Midbrain (tissue), 1 donor: ENCODE data around the gene C1orf210.

Experiments
- DNase-seq: peaks from one replicate; lab custom pipeline; 2025; lab: John Stamatoyannopoulos, UW

C1orf210 gene

DNA sequence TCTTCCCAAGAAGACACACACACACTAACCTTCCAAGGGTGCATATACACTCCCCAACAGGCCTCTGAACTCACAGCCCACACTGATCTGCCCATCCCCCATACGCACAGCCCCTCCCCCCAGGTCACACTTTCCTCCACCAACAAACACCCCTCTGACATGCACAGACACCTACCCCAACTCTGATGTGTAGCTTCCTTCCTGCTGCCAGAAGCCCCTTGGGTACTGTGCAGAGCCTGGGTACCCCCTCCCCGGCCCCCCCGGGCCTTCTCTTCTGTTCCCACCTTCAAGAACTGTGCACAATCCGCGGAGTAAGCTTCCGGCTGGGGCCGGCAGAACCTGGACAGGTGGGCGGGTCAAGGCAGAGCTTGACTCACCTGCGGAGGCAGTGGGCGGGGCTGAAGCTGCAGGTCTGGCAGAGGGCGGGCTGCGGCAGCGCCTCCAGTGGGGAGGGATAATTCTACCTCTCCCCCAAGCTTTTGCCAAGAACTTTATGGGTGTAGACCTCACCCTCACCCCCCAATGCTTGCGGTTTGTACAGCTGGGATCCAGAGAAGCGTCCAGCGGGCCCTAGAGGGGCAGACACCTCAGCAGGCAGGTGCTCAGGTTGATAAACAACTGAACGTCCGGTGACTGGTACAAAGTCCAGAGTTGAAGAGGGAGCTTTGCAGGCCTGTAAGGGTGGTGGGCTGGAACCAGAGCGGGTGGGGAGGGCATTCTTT, at the start of gene C1orf210:
TSS of gene C1orf210 (minus strand) at position 313 of the 722 bp plus-strand sequence. CDS start 2,311 bp downstream, outside the sequence.
- no peak for DNase-seq

DNA sequence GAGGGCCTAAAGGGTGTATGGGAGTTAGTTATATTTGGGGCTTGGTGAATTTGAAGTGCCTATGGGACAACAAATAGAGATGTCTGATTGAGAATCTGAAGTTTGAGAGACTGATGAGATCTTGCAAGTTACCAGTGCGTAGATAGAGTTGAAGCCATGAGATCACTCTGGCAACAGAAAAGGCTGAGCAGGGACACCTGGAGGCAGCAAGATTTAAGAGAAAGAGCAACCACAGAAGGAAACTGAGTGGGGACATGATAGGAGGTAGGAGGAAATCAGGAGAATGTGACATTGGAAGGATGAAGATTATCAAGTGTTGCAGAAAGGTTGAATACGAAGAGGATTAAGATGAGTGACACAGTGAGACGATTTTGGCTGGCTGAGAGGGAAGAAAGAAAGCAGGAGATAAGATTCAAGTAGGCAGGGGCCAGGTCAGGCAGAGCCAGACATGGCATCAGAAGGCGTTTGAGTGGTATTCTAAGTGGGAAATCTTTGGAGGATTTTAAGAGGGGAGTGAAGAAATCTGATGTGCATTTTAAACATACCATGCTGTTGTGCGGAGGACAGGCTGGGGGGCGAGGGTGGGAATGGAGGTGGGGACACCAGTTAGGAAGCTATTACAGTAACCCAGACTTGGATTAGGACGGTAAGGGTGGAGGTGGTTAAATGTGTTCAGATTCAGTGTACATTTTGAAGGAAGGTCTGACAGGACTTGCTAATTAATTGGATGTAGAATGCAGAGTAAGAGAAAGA, 49.2 kb upstream of the C1orf210 start:
- DNase-seq: no peak

DNA sequence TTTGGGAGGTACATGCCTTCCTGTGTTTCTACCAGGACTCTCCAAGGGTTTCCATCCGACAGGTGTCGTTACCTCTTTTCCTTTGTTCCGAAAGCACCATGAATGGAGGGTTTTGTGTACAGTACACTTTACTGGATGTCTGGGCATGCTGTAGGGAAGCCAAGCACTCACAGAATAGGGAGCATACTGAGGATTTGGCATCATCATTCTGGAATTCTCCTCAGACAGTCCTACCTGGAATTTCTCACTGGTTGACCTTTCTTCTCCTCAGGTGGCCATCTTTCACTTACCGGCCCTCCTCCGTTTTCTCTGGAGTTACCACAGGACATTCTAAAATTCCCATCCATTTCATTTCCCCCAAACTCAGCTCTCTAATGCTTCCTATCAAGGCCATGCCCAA, 46.3 kb upstream of the C1orf210 start:
- DNase-seq: no peak

DNA sequence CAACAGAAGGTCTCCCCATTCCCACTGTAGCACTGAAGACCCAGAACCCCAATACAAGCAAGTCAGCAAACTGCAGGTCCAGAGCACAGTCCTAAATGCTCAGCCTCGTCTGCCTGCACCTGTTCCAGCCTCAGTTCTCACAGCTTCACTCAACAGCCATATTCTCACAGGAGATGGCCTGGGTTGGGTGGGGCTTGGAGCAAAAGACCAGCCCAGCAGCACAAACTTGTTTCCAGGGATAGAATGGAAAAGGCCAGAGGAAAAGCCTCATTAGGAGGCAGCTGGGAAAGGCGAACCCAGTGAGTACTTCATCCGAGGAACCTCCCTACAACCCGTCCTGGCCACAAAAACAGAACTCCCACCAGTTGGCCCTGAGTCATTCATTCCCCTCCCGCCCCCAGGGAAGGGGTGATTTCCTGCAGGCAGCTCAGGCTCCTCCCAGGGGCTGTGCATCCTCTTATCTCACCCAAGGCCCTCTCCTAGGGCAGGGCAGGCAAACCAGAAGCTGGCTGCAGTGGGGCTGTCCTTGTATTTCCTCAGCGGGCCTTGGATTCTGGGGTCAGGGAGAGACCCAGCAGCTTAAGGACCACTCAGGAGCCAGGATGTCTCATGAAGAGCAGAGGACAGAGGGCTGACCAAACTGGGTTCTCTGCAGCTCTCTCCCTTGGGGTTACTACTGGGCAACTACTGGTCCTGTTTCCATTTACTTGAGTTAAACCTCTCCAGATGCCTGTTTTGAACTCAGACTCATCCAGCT, 44.8 kb upstream of the C1orf210 start:
- DNase-seq: no peak

DNA sequence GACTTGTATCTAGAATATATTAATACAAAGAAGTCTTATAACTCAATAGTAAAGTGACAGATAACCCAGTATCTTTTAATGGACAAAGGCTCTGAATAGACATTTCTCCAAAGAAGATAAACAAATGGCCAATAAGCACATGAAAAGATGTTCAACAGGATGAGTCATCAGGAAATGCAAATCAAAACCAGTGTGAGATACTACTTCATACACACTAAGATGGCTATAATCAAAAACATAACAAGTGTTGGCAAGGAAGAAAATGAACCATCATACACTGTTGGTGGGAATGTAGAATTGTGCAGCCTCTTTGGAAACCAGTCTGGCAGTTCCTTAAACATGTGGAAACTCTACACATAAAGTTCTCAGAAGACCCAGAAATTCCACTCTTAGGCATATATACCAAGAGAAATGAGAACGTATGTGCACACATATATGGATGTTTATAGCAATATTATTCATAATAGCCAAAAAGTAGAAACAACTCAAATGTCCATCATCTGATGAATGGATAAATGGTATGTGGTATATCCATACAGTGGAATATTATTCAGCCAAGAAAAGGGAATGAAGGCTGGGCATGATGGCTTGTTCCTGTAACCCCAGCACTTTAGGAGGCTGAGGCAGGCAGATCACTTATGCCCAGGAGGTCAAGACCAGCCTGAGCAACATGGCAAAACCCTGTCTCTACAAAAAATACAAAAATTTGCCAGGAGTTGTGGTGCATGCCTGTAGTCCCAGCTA, 42.3 kb upstream of the C1orf210 start:
- no peak for DNase-seq

DNA sequence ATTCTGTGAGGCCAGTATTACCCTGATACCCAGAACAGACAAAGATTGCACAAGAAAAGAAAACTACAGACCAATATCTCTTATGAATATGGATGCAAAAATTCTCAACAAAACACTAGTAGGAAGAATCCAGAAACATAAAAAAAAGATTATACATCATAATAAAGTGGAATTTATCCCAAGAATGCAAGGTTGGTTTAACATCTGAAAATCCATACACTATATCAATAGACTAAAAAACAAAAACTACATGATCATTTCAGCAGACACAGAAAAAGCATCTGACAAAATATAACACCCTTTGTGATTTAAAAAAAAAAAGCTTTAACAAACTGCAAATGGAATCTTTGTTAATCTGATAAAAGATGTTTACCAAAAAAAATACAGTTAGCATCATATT, 40.0 kb upstream of the C1orf210 start:
- DNase-seq: no peak

DNA sequence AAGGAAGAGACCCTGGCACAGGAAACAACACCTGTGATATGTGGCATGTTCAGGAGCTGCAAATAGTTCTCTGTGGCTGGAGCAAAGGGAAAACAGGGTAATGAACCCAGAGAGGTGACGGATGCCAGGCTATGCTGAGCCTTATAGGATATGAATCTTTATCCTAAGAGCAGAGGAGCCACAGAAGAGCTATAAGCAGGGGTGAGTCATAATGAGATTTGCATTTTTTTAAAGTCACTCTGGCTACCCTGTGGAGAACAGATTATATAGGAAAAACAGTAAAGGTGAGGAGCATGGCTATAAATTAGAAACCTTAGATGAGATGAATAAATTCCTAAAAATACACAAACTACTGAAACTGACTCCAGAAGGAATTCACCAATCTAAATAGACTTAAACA, 39.4 kb upstream of the C1orf210 start:
- no peak for DNase-seq

DNA sequence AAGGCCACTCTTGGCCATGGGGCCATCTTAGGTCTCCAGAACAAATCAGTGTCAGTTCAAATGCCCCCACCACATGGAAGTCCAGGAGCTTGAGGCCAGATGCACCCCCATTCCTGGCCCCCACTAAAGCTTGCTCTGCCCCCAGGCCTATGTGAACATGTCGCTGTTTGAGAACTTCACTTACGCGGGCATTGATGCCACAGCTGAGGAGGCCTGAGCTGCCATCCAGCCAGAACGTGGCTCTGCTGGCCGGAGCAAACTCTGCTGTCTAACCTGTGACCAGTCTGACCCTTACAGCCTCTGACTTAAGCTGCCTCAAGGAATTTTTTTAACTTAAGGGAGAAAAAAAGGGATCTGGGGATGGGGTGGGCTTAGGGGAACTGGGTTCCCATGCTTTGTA, 37.1 kb upstream of the C1orf210 start:
- DNase-seq: no peak

DNA sequence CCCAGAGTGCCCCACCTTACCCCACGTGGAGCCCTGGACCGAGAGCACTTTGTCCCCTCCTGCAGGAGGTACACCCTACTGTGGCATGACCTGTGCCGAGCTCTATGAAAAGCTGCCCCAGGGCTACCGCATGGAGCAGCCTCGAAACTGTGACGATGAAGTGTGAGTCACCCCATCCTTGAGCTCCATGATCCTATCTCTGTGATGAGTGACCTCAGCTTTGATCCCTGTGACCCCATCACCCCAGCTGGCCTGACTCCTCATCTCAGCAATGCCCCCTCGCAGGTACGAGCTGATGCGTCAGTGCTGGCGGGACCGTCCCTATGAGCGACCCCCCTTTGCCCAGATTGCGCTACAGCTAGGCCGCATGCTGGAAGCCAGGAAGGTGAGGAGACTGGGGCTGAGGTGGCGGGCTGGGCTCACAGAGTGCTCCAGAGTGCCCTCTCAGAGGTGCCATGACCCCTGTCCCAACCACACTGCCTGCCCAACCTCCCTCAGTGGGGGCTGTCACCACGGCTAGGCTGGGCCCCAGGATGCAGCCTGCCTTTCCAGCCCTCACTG, 36.0 kb upstream of the C1orf210 start:
- DNase-seq: no peak

DNA sequence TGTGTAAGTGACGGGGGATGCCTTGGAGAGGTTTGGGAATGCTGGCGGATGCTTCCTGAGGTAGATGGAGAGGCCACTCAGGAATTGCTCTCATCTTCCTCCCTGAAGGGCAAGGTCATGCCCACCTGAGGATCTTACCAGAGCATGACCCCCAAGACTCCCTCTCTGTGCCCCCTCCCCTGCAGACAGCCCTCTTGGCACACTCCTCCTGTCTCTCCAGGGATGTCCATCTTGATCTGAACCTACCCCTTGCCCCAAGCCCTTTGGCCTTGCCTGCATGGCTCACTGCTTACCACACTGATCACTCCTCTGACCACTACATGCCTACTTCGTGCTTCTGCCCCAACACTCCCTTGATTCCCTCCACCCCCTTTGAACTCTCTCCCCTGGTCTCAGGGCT, 34.4 kb upstream of the C1orf210 start:
- DNase-seq: no peak

DNA sequence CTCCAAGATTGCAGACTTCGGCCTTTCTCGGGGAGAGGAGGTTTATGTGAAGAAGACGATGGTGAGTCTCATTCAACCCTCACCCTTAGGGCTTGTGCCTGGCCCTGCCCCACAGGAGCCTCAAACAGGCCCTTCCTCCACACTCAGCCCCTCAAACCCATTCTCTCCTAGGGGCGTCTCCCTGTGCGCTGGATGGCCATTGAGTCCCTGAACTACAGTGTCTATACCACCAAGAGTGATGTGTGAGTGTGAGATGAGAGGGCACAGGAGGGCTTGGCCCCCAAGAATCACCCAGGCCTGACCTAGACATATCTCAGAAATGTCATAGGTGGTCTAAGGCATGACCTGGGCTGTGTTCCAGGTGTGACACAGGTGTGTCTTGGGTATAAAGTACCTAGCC, 33.9 kb upstream of the C1orf210 start:
- DNase-seq: no peak

DNA sequence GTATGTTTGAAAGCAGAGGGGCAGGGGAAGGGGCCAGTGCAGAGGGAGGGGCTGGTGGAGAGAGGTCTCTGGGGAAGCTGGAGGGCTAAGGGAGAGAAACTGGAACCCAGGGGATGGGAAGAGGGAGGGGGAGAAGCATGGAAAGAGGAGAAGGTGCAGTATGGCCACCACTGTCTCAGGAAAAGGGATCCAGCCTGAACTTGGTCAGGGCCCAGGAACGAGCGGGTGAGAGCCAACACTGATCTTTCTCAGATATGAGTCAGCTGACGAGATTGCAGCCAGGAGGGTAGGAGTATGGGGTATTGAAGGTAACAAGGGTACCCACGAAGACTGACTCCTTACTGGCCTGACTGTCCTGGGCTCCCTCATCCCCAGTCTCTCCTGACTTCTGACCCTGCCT, 33.5 kb upstream of the C1orf210 start:
- no peak for DNase-seq

DNA sequence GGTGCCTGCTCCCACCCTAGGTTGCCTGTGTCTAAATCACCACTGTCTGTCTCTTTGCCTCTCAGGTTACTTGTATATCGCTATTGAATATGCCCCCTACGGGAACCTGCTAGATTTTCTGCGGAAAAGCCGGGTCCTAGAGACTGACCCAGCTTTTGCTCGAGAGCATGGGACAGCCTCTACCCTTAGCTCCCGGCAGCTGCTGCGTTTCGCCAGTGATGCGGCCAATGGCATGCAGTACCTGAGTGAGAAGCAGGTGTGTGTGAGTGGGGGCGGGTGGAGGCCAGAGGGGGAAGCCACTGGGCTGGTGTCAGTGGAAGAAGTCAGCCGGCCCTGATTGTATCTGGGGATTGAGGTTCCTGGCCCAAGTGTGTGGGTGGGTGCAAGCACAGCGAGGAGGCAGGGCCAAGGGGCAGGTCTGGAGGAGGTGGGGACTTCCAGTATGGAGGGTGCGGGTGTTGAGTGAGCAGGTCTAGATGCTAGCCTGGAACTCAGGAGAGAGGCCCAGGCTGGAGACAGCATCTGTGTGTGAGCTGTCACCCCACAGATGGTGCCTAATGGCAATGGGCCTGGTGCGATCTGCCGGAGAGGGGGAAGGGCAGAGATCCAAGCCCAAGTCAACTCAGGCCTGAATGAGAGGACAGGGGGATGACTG, 32.6 kb upstream of the C1orf210 start:
- peak; percentile 52 for DNase-seq

DNA sequence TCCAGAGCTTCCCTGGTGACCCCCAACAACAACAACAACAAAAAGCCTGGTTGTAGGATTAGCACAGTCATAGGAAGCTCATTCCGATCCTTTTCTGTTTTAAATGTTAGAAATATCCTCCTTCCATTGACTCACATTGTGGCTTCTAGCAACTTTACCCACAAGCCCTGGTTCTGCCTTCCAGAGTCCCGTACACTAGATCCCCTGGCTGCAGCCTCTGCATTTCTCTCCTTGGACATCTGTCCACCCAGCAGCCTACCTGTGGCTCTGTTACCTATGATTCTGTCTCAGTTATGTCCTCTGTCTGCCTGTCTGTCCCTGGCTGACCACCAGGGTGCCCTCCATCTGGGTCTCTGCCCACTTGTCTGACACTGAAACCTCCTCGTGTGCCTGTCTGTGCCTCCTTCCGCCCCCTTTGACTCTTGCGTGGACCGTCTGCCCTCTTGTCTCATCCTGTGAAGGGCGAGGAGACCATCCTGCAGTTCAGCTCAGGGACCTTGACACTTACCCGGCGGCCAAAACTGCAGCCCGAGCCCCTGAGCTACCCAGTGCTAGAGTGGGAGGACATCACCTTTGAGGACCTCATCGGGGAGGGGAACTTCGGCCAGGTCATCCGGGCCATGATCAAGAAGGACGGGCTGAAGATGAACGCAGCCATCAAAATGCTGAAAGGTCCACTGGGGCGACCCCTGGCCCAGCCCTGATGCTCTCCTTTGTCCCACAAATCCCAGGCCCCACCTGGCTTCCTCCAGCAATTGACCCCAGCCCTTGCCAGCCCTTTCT, 31.5 kb upstream of the C1orf210 start:
- no peak for DNase-seq

DNA sequence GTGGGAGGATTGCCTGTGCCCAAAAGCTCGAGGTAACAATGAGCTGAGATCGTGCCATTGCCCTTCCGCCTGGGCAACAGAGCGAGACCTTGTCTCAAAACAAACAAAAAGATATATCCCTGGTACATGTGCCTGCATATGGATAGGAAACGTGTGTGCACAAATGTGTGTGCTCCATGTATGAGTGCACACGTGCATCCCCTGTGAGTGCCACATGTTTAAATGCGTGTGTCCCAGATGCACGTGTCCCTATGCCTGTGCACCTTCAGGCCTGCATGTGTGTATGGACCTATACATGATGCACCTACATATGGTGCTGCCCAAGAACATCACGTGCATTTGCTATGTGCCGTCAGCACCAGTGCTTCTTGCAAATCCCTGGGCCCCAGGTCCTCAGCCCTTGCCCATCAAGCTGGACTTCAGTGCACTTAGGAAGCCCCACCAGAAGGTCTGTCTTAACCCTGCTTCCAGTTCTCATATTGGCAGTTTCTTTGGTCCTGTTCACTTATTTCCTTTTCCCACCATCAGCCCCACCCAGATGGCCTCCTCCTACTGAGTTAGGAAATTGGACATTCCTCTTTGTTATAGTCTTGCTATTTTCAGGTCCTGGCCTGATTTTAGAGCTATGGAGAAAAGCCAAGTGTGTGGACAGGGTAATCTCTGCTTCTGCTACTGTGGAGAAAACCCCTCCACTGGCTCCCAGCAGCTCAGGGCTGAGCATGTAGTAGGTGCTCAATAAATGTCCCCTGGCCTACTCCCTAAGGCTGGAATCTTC, 30.8 kb upstream of the C1orf210 start:
- DNase-seq: no peak

DNA sequence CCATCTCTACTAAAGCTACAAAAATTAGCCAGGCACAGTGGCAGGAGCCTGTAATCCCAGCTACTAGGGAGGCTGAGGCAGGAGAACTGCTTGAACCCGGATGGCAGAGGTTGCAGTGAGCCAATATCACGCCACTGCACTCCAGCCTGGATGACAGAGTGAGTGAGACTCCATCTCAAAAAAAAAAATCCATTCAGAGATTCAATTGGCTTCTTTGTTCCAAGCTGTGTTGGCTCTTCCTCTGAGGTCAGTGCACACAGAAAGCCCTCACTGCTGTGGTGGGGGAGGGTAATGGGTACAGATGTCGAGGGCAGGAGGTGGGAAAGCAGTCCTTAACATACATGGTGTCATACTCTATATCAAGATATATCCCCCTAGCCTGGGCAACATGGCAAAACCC, 30.1 kb upstream of the C1orf210 start:
- peak; percentile 67 for DNase-seq

DNA sequence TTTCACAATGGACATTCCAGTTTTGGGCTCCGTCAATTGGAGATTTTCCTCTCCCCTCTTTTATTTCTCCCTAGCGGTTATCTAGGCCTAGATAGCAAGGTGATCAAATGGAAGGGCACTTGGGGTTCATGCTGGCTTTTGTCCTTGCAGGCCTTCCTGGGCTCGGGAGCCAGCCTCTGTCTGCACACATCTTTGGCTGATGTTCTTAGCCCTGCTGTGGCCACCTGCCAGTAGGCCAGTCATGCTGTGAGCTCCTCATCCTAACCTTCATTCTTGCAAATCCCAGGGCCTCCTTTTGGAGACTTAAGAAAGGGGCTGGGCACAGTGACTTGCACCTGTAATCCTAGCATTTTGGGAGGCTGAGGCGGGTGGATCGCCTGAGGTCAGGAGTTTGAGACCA, 28.9 kb upstream of the C1orf210 start:
- no peak for DNase-seq

DNA sequence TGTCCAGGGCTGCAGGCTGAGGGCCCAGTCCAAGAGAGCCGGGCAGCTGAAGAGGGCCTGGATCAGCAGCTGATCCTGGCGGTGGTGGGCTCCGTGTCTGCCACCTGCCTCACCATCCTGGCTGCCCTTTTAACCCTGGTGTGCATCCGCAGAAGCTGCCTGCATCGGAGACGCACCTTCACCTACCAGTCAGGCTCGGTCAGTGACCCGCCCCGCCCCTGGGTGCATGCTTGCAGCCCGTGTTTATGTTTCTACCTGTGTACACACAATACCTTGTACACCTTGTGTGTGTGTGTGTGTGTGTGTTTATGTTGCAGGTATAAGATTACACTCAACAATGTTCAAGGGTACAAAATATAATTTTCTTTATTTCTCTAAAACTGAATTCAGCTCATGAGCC, 28.4 kb upstream of the C1orf210 start:
- no peak for DNase-seq

DNA sequence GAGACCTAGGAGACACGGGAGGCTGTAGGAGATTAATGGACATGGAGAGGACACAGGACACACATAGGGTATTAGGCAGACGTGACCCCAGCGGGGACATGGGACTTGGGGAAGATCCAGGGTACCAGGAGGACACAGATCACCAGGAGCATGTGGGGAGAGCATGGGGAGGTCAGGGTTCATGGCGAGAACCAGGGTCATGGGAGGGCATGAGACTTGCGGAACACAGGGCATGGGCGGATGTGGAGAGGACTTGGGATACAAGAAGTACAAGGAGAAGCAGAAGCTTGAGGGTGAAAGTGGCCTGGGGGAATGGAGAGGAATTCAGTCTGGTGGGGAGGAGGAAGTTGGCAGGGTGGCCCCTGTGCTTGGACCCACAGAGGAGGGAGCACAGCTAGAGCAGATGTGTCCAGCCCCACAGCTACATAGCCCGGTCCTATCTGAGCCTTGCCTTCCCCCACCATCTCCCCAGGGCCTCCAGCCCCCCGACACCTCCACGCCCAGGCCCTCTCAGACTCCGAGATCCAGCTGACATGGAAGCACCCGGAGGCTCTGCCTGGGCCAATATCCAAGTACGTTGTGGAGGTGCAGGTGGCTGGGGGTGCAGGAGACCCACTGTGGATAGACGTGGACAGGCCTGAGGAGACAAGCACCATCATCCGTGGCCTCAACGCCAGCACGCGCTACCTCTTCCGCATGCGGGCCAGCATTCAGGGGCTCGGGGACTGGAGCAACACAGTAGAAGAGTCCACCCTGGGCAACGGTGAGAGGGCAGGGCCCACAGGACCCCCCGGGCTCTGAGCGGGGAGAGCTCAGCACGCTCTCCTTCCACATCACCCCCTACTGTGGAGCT, 27.5 kb upstream of the C1orf210 start:
- no peak for DNase-seq
